Neural crest cell (in vitro differentiated cells): Measurements from ENCODE around the gene CD209. TPM values are rescaled to one million over a fixed set of nuclear protein-coding genes. Genes with fewer than 3 reads are reported as not detected.

ENCODE experiments used
- DNase-seq: peaks from one replicate; pipeline ENCODE4 v3.0.0; 2021; ENCODE audit warnings: low read depth, mixed read lengths, low spot score
- H3K27ac Mint-ChIP-seq: one replicate; pipeline ENCODE4 v1.8.0; 2021; ENCODE audit warnings: mild to moderate bottlenecking, mixed read lengths; ENCODE audit not compliant: unreplicated experiment
- H3K27me3 Mint-ChIP-seq: 2 replicates; pipeline ENCODE4 v1.8.0; 2021; ENCODE audit warnings: low read depth, mild to moderate bottlenecking, mixed read lengths
- H3K36me3 Mint-ChIP-seq: 2 replicates; pipeline ENCODE4 v1.8.0; 2021; ENCODE audit warnings: low read depth, mild to moderate bottlenecking, mixed read lengths
- H3K4me1 Mint-ChIP-seq: 2 replicates; pipeline ENCODE4 v1.8.0; 2021; ENCODE audit warnings: mixed read lengths
- H3K4me3 Mint-ChIP-seq: one replicate; pipeline ENCODE4 v1.8.0; 2021; ENCODE audit warnings: mild to moderate bottlenecking, mixed read lengths
- H3K9me3 Mint-ChIP-seq: 2 replicates; pipeline ENCODE4 v1.8.0; 2021; ENCODE audit warnings: mixed read lengths
- total RNA-seq: library from RNA; stranded (reverse); gene quantifications from 2 replicates; pipeline ENCODE4 v1.2.1, GENCODE V29; 2021
- TF ChIP-seq, protein P1 (sequence below): fragments of 200-600 bp; sonication (generic); conservative IDR thresholded peaks from 2 replicates; pipeline ENCODE4 v1.5.0; 2021; ENCODE audit warnings: antibody characterized with exemption, mild to moderate bottlenecking

The CD209 gene
- total RNA-seq, 1 donor from 2014 or later, result not detected

DNA sequence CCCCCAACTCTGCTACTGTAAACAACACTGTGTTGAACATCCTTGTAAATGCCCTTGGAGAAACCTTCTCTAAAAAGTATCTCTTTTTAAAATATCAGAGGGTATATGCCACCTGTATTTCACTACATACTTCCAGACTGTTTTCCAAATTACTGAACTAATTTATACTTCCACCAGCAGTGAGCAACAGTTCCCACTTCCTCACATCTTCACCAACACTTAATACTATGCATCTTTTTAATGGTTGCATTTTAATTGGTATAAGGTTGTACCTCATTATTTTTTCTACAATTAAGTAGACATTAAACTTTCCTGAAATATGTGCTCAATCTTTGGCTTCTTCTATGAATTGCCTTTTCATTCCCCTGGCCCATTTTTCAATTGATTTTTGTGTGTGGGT lies 37.5 kb upstream of the CD209 start:
- Mint-ChIP-seq H3K9me3 (no peaks in the 10 kb centered on the region), H3K27me3 (peaks cover 98% of the 10 kb centered on the region), H3K36me3 (no peaks in the 10 kb centered on the region), H3K4me3 (no peak overlapping the region), H3K27ac (no peak overlapping the region), H3K4me1 (no peaks in the 10 kb centered on the region)
- DNase-seq, result no peak
- TF ChIP-seq, protein P1, sequence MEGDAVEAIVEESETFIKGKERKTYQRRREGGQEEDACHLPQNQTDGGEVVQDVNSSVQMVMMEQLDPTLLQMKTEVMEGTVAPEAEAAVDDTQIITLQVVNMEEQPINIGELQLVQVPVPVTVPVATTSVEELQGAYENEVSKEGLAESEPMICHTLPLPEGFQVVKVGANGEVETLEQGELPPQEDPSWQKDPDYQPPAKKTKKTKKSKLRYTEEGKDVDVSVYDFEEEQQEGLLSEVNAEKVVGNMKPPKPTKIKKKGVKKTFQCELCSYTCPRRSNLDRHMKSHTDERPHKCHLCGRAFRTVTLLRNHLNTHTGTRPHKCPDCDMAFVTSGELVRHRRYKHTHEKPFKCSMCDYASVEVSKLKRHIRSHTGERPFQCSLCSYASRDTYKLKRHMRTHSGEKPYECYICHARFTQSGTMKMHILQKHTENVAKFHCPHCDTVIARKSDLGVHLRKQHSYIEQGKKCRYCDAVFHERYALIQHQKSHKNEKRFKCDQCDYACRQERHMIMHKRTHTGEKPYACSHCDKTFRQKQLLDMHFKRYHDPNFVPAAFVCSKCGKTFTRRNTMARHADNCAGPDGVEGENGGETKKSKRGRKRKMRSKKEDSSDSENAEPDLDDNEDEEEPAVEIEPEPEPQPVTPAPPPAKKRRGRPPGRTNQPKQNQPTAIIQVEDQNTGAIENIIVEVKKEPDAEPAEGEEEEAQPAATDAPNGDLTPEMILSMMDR, result no peak

DNA sequence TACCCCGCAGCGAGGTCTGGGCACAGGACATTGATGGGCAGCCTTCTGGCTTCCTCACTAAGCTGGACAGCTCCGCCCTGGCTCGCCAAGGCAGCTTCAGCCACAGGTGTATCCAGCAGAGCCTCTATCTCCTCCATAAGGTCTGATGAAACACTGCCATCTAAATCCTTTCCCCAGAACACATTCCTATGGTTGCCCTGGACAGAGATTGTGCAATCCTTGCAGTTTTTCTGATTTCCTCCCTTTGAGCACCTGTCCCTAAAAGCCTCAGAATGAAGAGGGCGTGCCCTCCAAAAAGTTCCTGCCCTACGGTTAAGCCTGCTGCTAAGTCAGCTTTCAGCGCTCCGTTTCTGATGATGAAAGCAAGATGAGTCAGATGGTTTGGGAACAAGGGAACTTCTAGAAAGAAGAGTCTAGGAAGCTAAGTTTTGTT lies 36.7 kb upstream of the CD209 start:
- Mint-ChIP-seq H3K27me3 (peaks cover 98% of the 10 kb centered on the region), H3K27ac (no peak overlapping the region), H3K36me3 (no peaks in the 10 kb centered on the region), H3K4me1 (no peaks in the 10 kb centered on the region), H3K9me3 (no peaks in the 10 kb centered on the region), H3K4me3 (no peak overlapping the region)
- TF ChIP-seq, protein P1, result no peak
- DNase-seq, result no peak

DNA sequence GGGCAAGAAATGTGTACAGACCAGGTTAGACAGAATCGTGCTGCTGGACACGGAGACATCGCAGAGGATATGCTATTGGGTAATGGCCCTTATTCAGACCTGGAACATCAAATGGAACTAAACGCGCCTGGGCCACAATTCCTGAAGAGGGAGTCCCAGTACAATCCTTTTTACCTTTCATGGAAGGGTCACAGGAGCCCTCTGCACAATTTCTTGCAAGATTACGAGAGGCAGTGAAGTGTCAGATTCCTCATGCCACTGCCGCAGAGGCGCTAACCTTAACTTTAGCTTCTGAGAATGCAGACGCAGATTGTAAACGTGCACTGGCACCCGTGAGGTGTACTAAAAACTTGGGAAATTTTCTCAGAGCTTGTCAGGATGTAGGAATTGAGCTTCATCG lies 33.8 kb upstream of the CD209 start:
- H3K4me1 Mint-ChIP-seq, result no peaks in the 10 kb centered on the region
- H3K4me3 Mint-ChIP-seq, result no peak overlapping the region
- no peak overlapping the region for H3K27ac Mint-ChIP-seq
- no peaks in the 10 kb centered on the region for H3K9me3 Mint-ChIP-seq
- peaks cover 91% of the 10 kb centered on the region for H3K27me3 Mint-ChIP-seq
- no peak for DNase-seq
- TF ChIP-seq, protein P1, result no peak
- no peaks in the 10 kb centered on the region for H3K36me3 Mint-ChIP-seq

DNA sequence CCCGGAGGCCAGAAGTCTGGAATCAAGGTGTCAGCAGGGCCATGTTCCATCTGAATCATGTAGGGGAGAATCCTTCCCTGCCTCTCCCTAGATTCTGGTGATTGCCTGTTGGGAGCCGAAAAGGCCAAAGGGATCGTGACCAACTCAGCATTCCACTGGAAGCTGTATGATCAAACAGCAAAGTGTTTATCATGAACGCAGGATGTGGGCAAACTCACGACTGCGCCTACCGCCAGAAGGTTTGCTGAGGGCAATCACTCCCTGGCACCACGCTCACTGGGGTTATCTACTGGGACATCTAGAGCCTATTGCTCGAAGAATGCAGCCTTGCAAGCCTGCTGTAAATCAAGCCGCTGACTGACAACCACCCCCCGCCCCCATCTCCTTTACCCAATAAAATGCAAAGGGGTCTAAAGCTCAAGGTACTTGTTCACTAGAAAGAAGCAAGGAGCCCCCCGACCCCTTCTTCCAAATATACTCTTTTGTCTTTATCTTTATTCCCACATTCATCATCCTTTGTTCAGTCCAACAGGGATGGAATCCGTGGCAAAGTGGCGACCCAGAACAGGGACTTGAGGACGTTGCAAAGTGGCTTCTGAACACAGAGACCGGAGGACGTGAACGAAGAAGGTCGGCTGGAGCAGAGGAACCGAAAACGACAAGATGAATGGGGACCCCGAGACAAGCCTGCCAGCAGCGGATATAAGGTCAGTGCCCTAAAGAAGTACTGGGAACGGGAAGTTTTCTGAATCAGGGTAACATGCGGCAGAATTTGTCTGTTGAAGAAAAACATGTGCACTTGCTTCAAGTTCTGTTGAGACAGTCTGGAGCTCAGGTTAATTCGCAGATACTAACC lies 32.5 kb upstream of the CD209 start:
- TF ChIP-seq, protein P1, result no peak
- H3K9me3 Mint-ChIP-seq, result no peaks in the 10 kb centered on the region
- peaks cover 88% of the 10 kb centered on the region for H3K27me3 Mint-ChIP-seq
- H3K4me3 Mint-ChIP-seq, result no peak overlapping the region
- no peak overlapping the region for H3K27ac Mint-ChIP-seq
- DNase-seq, result no peak
- no peaks in the 10 kb centered on the region for H3K36me3 Mint-ChIP-seq
- H3K4me1 Mint-ChIP-seq, result no peaks in the 10 kb centered on the region

DNA sequence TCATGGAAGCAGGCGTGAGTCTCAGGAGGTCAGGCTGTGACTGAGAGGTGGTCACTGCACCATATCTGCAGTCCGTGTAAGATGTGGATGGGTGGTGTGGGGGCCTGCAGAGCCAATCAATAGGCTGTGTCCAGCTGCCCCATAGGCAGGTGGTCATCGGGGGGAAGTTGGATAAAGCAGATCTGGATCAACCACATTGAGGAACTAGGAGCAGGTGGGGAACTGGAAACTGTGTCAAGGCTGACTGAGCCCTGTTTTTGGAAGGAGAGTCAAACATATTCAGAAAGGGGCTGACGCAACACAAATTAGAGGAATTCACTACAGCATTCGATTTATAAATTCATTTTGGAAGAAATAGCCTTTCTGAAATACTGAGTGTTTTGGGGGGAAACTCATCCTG lies 30.7 kb upstream of the CD209 start:
- Mint-ChIP-seq H3K4me1 (no peaks in the 10 kb centered on the region), H3K27me3 (peaks cover 75% of the 10 kb centered on the region), H3K36me3 (no peaks in the 10 kb centered on the region), H3K27ac (no peak overlapping the region), H3K4me3 (no peak overlapping the region), H3K9me3 (no peaks in the 10 kb centered on the region)
- no peak for DNase-seq
- TF ChIP-seq, protein P1, result no peak
